Activated gamma-delta T cell treated with anti-CD3 and anti-CD28 coated beads, Interleukin-2, amount 50 U/mL, for 16 hours (primary cell): ENCODE results near the gene ZACN.

Experiments
- DNase-seq: peaks from one replicate; pipeline ENCODE4 v3.0.0-alpha.2; 2020; ENCODE audit warnings: low read depth

ZACN gene

DNA sequence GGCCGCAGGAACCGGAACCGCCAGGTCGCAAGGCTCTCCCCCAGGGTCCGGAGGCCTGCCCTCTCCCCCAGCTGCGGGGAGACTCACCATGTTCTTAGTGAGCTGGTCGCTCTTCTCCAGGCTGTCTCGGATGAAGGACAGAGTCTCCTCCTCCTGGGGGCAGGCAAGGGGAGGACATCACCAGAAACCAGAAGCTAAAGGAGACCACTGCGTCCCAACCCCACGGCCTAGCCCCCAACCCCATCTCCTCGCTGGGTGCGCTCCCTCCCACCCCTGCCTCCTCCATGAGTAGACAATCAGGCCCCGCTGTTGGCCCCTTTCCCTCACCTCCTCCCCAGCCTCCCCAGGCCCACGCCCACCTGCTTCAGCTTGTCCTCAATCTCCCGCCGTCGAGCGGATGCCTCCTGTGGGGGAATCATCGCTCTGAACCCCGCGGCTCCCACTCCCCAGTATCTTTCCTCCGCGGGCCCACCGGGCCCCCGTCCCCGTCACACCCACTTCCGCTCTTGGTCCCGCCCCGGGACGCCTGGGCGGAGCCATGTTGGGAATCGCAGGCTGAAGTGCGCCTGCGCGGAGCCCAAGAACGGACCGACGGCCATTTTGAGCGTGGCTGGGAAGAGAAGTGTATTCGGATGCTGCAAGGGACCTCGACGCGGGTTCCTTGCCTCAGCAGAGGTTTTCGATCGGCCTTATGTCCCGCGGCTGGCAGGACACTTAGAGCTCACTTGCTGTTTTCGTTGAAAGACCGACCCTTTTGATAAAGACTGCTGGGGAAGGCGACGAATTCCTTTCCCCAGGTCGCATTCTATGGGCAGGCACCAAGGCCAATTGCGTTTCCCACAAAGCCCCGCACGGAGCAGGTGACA lies 24.5 kb downstream of the ZACN start, which contains the start of gene EXOC7:
Gene EXOC7 (minus strand): TSS at position 514 of the 866 bp plus-strand sequence. CDS start 95 bp downstream, at position 419.
- DNase-seq = peak; percentile 88

DNA sequence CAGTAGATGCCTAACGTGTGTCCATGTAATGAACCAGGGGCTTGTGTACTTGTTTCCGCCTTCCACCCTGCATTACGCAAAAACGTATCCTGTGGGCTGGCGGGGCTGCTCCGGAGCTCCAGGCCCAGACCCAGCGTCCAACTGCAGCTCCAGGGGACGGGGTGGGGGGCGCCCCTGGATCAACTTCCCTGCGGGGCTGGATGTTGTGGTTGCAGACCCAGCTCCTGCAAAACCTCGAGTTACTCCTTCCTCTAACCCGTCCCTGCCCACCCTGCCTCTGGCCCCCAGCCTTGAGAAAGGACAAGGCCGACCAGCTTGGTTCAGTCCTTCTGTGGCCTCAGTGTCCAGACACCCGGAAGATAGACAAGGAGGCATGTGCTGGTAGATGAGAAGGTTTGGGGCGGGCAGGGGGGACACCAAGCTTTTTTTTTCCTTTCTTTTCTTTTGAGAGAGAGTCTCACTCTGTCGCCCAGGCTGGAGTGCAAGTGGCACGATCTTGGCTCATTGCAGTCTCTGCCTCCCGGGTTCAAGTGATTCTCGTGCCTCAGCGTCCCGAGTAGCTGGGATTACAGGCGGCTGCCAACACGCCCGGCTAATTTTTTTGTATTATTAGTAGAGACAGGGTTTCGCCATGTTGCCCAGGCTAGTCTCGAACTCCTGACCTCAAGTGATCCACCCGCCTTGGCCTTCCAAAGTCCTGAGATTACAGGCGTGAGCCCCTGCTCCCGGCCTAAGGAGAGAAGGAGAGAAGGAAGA lies 25.3 kb downstream of the ZACN start:
- DNase-seq = no peak

DNA sequence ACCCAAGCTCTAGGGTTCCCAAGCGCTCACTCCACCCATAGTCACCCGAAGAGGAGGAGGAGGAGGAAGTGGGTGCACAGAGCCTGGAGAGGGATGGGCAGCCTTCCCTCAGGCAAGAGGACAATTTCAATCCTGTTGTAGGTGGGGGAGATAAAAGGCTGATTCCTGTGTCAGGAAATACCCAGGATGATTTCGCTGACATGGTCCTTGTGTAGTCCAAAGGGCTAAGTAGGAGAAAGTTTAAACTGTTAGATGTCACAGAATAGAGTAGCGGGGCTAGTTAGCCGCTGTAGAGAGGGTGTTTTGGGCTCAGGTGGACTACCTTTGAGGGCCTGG lies 25.9 kb downstream of the ZACN start:
- DNase-seq = no peak

DNA sequence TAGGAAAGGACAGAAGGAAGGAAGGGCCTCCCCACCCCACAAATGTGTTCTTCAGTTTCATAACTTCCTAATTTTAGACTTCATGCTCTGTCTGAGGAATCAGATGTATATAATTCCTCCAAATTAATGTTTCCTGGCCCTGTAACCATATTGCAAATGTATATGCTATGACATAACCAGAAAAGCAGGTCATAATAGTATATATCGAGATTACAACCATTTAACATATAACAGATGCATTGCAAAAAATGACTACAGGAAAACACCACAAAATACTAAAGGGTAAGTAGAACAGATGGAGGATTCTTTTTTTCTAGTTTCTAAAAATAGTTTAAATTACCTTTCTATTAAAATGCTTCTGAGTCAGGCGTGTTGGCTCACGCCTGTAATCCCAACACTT lies 27.7 kb downstream of the ZACN start:
- no peak for DNase-seq

DNA sequence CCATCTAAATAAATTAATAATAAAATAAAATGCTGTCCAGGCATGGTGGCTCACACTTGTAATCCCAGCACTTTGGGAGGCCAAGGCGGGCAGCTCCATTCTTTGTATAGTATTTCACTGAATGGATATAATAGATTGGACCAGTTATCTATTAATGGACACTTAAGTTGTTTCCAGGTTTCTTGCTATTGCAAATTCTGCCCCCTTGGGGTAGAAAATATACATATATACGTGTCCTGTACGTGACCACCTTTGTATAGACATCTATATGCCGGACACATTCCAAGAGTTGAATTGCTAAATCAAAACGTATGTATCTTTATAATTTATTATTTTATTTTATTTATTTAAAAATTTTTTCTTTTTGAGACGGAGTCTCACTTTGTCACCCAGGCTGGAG lies 28.5 kb downstream of the ZACN start:
- DNase-seq = no peak

DNA sequence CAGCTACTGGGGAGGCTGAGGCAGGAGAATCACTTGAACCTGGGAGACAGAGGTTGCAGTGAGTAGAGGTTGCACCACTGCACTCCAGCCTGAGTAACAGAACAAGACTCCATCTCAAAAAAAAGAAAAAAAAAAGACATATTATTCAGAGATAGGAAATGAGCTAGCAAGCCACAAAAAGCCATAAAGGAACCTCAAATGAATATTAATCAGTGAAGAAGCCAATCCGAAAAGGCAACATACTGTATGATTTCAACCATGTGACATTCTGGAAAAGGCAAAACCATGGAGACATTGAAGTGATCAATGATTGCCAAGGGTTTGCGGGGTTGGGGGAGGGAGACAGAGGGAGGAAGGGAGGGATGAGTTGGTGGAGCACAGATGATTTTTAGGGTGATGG lies 33.0 kb downstream of the ZACN start:
- DNase-seq = no peak

- DNase-seq = no peak
Observed at GRCh38 chr17:76115138-76115754, 36.3 kb downstream of the ZACN start.

DNA sequence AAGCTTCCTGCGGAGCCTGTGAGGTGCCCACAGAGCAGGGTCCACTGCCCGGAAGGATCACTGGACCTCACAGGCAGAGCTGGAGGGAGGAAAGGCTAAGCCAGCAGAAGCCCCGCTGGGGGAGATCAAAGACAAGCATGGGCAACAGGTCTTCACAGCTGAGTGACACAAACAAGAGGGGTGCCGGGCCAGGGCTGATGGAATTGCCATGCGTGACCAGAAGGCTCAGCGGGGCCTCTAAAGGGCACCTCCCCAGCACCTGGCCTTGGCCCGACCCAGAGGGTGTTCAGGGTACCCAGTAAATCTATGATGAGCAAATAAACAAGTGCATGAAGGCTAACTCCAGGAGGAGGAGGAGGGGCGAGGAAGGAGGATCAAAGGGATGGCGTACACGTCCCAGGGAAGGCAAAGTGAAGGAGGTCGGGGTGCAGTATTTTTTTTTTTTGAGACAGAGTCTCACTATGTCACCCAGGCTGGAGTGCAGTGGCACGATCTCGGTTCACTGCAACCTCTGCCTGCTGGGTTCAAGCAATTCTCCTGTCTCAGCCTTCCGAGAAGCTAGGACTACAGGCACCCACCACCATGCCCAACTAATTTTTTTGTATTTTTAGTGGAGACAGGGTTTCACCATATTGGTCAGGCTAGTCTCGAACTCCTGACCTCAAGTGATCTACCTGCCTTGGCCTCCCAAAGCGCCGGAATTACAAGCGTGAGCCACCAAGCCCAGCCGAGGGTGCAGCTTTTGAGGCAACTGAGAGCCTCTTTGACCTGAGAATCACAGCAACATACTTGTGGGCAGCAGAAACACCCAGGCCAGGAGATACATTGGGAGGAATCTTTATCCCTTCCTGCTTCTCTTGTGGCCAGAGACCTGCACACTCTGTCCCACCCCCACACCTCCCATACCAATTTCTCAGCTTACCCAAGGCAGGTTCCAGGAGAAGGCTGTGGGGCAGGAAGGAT lies 40.7 kb downstream of the ZACN start:
- no peak for DNase-seq

GRCh38 chr17:76120658-76121008 lies 41.7 kb downstream of the ZACN start:
- DNase-seq = no peak

DNA sequence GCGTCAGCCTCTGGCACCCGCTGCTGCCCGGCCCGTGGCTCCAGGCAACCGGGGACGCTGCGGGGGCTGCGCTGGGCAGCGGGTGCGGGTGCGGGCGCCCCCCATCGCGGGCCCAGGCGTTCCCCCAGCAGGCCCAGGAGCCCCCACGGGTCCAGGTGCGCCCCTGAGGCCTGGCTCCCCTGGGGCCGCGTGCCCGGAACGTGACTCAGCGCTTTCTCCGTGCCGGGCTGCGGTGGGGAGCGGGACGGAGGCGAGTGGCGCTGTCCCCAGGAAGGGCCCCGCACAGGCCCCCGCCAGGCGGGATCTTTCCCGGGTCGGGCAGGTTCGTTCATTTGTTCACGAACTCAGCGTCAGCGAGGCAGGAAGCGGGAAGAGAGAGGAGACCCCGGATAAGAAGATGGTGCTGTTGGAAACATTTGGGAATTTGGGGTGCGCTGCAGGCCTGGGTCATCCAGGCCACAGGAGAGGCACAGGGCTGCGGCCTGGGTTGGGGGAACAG lies 43.0 kb downstream of the ZACN start:
- DNase-seq = no peak

GRCh38 chr17:76122431-76123190 lies 43.6 kb downstream of the ZACN start:
- DNase-seq = no peak

DNA sequence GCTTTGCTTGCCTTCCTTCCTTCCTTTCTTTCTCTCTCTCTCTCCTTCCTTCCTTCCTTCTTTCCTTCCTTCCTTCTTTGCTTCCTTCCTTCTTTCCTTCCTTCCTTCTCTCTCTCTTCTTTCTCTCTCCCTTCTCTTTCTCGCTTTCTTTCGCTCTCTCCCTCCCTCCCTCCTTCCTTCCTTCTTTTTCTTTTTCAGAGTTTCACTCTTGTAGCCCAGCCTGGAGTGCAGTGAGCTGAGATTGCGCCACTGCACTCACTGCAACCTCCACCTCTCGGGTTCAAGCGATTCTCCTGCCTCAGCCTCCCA lies 44.2 kb downstream of the ZACN start:
- DNase-seq = no peak

DNA sequence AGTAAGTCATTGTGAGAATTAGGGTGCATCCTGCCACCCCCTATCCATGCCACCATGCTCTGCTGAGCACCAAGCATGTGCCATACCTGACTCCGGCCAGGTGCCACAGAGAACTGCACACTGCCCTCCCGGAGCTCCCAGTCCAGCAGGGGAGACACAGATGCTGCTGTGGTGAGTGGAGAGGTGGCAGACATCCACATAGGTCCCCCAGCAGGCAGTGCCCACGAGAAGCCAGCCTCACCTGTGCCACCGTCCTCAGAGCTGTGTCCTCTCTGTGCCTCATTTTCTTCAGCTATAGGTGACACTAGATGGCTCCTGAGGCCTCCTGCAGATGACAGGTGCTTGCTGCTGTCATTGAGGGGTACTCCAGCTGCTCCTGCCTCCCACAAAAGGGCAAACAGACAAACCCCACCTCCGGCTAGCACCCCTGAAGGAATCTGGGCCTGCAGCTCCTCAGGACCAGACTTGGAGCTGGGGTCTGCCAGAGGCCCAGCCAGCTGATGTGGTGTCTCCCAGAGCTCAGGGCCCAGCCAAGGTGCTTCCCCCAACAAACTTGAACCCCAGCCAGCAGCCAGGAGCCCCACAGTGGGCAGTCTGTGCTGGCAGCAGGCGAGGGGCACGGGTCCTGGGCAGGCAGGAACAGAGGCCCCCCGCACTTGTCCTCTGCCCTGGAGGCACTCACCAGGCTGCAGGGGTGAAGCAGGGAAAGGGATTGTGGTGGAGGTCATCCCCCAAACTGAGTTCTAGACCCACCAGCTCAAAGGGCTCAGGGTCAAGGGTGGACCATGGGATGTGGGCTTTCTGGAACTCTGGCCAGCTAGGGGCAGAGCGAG lies 45.0 kb downstream of the ZACN start:
- no peak for DNase-seq

DNA sequence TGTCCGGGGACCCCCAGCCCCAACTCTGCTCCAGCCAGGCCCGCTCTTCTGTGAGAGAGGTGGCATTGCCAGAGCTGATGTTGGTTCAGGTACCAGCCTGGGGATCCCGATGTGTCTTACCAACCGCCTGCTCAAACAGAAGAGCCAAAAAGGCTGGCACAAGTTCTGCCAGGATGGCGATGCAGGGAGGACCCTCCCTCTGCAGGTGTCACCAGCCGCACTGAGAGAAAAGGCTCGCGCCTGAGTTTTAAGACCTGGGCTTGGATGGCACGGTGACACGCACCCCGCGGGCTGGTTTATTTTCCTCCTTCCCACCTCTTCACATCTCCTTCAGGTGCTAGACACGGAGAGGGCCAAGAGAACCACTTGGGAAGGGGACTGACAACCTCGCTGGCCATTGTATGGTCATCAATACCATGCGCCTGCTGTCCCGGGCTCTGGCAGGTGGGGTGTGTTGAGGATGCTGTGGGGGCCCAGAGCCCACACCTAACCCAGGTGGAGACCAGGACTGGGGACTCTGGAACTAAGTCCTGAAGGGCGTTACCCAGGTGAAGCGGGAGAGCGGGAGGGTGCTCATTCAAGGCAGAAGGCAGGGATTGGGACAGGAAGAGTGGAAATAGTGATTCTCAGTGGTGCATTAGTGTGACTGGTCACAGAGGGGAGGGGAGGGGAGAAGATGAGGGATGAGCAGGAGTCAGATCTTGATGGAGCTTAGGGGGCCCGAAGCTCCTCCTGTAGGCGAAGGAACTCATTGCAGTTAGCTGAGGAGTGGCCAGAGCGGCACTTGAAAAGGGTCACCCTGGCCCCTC lies 45.8 kb downstream of the ZACN start:
- no peak for DNase-seq

- DNase-seq = no peak
Observed at GRCh38 chr17:76125391-76125675, 46.4 kb downstream of the ZACN start.

DNA sequence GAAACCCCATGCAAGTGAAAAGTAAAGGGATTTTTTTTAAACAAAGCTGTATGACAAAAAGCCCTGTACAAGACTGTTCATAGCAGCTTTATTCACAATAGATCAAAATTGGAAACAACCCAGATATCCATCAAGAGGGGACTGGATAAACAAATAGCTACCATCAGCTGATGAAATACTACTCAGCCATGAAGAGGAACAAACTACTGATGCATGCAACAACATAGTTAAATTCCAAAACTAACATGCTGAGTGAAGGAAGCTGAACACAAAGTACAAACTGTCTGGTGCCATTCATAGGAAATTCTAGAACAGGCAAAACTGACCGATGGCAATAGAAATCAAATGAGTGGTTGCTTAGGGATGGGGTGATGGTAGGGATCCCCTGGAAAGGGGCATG lies 46.9 kb downstream of the ZACN start:
- DNase-seq = no peak

DNA sequence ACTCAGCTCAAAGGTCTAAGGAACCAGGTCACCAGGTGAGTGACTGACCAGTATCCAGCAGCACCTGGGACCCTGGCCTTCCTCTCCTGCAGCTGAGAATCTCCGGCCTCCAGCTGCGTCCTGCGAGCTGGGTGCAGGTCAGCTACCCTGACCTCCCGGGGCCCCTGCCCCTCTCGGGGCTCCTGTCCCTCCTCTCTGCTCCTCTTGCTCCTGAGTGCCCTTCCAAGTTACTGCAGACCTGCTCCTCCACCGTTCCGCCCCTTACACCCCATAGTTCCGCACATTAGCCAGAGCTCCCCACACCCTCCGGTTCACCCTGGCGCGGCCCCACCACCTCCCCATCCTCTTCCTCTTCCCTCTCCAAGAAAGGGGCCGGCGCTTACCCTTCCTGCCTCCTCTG lies 51.5 kb downstream of the ZACN start:
- no peak for DNase-seq

GRCh38 chr17:76131051-76131691 lies 52.2 kb downstream of the ZACN start:
- DNase-seq = no peak
